ENCODE measurements around the gene MAP2K5. TPM values are rescaled to one million over a fixed set of nuclear protein-coding genes. Genes with fewer than 3 reads are reported as not detected.

MAP2K5 gene
- total RNA-seq, 3 donors from 2014 or later, result 26.4 to 36.4 (median 30.3) TPM

GRCh38 chr15:67769497-67770357, 227.2 kb downstream of the MAP2K5 start:
- ATAC-seq (peak; percentile 67), DNase-seq (no peak)
- Histone ChIP-seq H3K9me3 (no peaks in the 10 kb centered on the region), H3K4me1 (ENCODE audit: low read depth) (no peaks in the 10 kb centered on the region), H3K36me3 (ENCODE audit: low read depth) (no peaks in the 10 kb centered on the region), H3K4me3 (no peak overlapping the region)
- no peak for TF ChIP-seq CTCF (IDR thresholded peaks at IDR 0.05)
- intact Hi-C loops (cut with DNase I, micrococcal nuclease), result no loop called here

- no peak overlapping the region for H3K4me3 ChIP-seq
- DNase-seq, result no peak
- intact Hi-C loops (cut with DNase I, micrococcal nuclease), result no loop called here
- ATAC-seq, result no peak
- no peaks in the 10 kb centered on the region for H3K4me1 ChIP-seq (ENCODE audit: low read depth)
- TF ChIP-seq CTCF (IDR thresholded peaks at IDR 0.05), result no peak
- no peaks in the 10 kb centered on the region for H3K36me3 ChIP-seq (ENCODE audit: low read depth)
- no peaks in the 10 kb centered on the region for H3K9me3 ChIP-seq
Observed at GRCh38 chr15:67770358-67770628, 227.8 kb downstream of the MAP2K5 start.

- TF ChIP-seq CTCF (IDR thresholded peaks at IDR 0.05), result no peak
- H3K36me3 ChIP-seq (ENCODE audit: low read depth), result no peaks in the 10 kb centered on the region
- intact Hi-C loops (cut with DNase I, micrococcal nuclease), result no loop called here
- DNase-seq (no peak), ATAC-seq (no peak)
- H3K9me3 ChIP-seq, result no peaks in the 10 kb centered on the region
- H3K4me3 ChIP-seq, result no peak overlapping the region
- H3K4me1 ChIP-seq (ENCODE audit: low read depth), result no peaks in the 10 kb centered on the region
Observed at GRCh38 chr15:67771189-67771800, 228.8 kb downstream of the MAP2K5 start.

GRCh38 chr15:67774626-67775025, 232.1 kb downstream of the MAP2K5 start:
- ATAC-seq (no peak), DNase-seq (no peak)

GRCh38 chr15:67775250-67775649, 232.7 kb downstream of the MAP2K5 start:
- Histone ChIP-seq H3K36me3 (ENCODE audit: low read depth) (no peaks in the 10 kb centered on the region), H3K9me3 (no peaks in the 10 kb centered on the region), H3K4me1 (ENCODE audit: low read depth) (no peaks in the 10 kb centered on the region), H3K4me3 (no peak overlapping the region)
- no peak for ATAC-seq
- intact Hi-C loops (cut with DNase I, micrococcal nuclease), result no loop called here
- DNase-seq, result no peak
- TF ChIP-seq CTCF (IDR thresholded peaks at IDR 0.05), result no peak

More at GRCh38 chr15:67774626-67775025, 232.1 kb downstream of the MAP2K5 start:
- Histone ChIP-seq H3K36me3 (ENCODE audit: low read depth) (no peaks in the 10 kb centered on the region), H3K4me3 (no peak overlapping the region), H3K9me3 (no peaks in the 10 kb centered on the region), H3K4me1 (ENCODE audit: low read depth) (no peaks in the 10 kb centered on the region)
- intact Hi-C loops (cut with DNase I, micrococcal nuclease), result no loop called here
- TF ChIP-seq CTCF (IDR thresholded peaks at IDR 0.05), result no peak
